Measurements from ENCODE around the gene MYL7. TPM values are rescaled to one million over a fixed set of nuclear protein-coding genes. Genes with fewer than 3 reads are reported as not detected.

Gene MYL7
- total RNA-seq, 4 donors from 2014 or later, result not detected

DNA sequence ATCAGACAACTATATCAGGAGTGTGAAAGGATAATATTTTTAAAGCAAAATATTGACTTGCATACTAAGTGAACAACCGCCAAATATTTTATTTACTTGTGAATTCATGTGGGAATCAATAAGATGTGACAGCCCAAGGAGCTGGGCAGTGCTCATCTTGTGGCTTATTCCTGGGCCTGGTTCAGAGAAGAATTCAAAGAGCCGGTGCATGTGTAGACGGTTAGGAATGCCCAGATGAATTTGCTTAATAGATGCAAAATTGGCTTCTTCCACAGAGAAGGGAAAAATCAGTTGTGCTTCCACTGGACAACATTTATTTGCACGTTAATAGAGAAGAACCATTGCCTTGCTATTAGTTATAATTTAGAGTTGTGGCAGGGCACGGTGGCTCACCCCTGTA lies 4.4 kb downstream of the MYL7 start:
- H3K36me3 ChIP-seq, result no peaks in the 10 kb centered on the region
- no peak overlapping the region for H3K27ac ChIP-seq (replicated peaks in 1 of 4)
- H3K4me1 ChIP-seq, result peaks cover 0 to 15% (median 0%) of the 10 kb centered on the region in 4 donors
- TF ChIP-seq POLR2A (IDR thresholded peaks at IDR 0.05; ENCODE audit: low read depth) (no peak), POLR2AphosphoS5 (IDR thresholded peaks at IDR 0.05) (no peak), EP300 (IDR thresholded peaks at IDR 0.05) (no peak)
- TF ChIP-seq, protein P1, sequence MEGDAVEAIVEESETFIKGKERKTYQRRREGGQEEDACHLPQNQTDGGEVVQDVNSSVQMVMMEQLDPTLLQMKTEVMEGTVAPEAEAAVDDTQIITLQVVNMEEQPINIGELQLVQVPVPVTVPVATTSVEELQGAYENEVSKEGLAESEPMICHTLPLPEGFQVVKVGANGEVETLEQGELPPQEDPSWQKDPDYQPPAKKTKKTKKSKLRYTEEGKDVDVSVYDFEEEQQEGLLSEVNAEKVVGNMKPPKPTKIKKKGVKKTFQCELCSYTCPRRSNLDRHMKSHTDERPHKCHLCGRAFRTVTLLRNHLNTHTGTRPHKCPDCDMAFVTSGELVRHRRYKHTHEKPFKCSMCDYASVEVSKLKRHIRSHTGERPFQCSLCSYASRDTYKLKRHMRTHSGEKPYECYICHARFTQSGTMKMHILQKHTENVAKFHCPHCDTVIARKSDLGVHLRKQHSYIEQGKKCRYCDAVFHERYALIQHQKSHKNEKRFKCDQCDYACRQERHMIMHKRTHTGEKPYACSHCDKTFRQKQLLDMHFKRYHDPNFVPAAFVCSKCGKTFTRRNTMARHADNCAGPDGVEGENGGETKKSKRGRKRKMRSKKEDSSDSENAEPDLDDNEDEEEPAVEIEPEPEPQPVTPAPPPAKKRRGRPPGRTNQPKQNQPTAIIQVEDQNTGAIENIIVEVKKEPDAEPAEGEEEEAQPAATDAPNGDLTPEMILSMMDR (IDR thresholded peaks at IDR 0.05), result no peak
- H3K4me3 ChIP-seq, result no peak overlapping the region
- 81% methylated on average over 5 of the region's 5 CpGs for WGBS
- DNase-seq (ENCODE audit: extremely low spot score), result no peak
- no peaks in the 10 kb centered on the region for H3K27me3 ChIP-seq
- H3K9me3 ChIP-seq, result no peaks in the 10 kb centered on the region
- intact Hi-C loops (cut with DNase I), result loop anchor here (10.0 kb wide), 1 partner anchor 58 kb away; no protein-coding TSS in a partner anchor

DNA sequence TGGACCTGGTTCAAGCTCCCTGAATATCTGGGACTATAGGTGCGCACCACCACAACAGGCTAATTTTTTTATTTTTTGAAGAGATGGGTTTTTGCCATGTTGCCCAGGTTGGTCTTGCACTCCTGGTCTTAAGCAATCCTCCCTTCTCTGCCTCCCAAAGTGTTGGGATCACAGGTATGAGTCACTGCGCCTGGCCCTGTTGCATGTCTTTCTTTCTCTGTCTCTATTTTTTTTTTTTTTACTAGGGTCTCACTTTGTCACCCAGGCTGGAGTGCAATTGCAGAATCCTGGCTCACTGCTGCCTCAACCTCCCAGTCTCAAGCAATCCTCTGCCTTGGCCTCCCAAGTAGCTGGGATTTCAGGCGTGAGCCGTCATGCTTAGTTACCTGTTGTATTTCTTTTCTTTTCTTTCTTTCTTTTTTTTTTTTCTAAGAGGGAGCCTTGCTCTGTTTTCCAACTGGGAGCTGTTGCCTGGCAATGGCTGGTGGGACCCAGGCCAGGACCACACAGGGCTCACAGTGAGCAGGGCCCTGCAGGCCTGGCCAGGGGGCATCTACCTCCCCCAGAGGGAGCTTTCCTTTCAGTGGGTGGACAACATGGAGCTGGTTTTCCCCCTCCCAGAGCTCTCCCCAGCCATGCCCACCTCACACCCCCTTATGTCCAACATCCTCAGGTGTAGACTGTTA lies 6.0 kb downstream of the MYL7 start:
- WGBS, result 84% methylated on average over 4 of the region's 4 CpGs
- peaks cover 0 to 15% (median 0%) of the 10 kb centered on the region in 4 donors for H3K4me1 ChIP-seq
- no peaks in the 10 kb centered on the region for H3K36me3 ChIP-seq
- intact Hi-C loops (cut with DNase I), result loop anchor here (10.0 kb wide), 1 partner anchor 60 kb away; no protein-coding TSS in a partner anchor
- TF ChIP-seq EP300 (IDR thresholded peaks at IDR 0.05) (no peak), POLR2A (IDR thresholded peaks at IDR 0.05; ENCODE audit: low read depth) (no peak), POLR2AphosphoS5 (IDR thresholded peaks at IDR 0.05) (no peak)
- TF ChIP-seq, protein P1 (IDR thresholded peaks at IDR 0.05), result no peak
- no peaks in the 10 kb centered on the region for H3K27me3 ChIP-seq
- DNase-seq (ENCODE audit: extremely low spot score), result no peak
- no peak overlapping the region for H3K4me3 ChIP-seq
- H3K9me3 ChIP-seq, result no peaks in the 10 kb centered on the region
- no peak overlapping the region for H3K27ac ChIP-seq (replicated peaks in 1 of 4)

DNA sequence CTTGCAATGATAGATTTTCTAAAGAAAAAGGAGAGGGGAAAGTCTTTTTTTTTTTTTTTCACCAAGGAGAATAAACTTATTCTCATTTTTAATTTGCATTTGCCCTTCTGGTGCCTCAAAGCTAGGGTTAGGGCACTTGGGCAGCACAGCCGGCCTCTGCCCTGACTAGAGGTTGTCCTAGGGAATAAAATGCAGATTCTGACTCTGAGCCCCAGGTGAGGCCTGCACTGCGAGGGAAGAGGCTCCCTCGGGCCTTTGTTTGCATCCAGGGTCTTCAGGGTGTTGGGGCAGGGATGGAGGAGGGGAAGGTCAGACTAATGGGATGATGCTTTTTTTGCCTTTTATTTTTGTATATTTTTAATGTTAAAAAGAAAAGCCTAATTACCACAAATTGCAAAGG lies 7.8 kb downstream of the MYL7 start:
- DNase-seq (ENCODE audit: extremely low spot score), result no peak
- Histone ChIP-seq H3K4me3 (no peak overlapping the region), H3K9me3 (no peaks in the 10 kb centered on the region), H3K27ac (replicated peaks in 1 of 4) (no peak overlapping the region), H3K36me3 (no peaks in the 10 kb centered on the region), H3K4me1 (peaks cover 0 to 21% (median 0%) of the 10 kb centered on the region in 4 donors), H3K27me3 (no peaks in the 10 kb centered on the region)
- 65% methylated on average over 3 of the region's 3 CpGs for WGBS
- TF ChIP-seq POLR2AphosphoS5 (IDR thresholded peaks at IDR 0.05), result no peak
- TF ChIP-seq, protein P1 (IDR thresholded peaks at IDR 0.05), result no peak
- TF ChIP-seq POLR2A (IDR thresholded peaks at IDR 0.05; ENCODE audit: low read depth), result no peak
- TF ChIP-seq EP300 (IDR thresholded peaks at IDR 0.05), result no peak
- intact Hi-C loops (cut with DNase I), result loop anchor here (10.0 kb wide), 1 partner anchor 62 kb away; no protein-coding TSS in a partner anchor

DNA sequence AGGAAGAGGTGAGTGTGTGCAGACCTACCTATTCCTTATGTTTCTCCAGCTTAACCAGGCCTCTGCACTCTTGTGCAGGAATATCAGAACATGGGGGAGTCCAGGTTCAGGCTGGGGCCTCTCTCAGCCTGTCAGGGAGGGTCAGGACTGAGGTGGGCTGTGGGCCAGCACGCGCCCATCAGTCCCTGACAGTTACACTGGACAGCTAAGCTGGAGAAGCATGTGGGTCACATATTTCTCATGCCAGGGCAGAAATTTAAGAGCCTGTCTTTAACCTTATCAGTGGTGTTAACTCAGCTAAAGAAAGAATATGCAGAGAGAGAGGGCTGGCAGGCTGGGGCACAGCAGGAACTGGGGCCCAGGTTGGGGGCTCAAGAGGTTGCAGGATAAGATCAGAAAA lies 9.1 kb downstream of the MYL7 start:
- Histone ChIP-seq H3K27me3 (no peaks in the 10 kb centered on the region), H3K27ac (replicated peaks in 1 of 4) (no peak overlapping the region), H3K9me3 (peaks cover 0 to 5% (median 0%) of the 10 kb centered on the region in 4 donors), H3K4me1 (peaks cover 0 to 21% (median 0%) of the 10 kb centered on the region in 4 donors), H3K4me3 (no peak overlapping the region), H3K36me3 (no peaks in the 10 kb centered on the region)
- no peak for DNase-seq (ENCODE audit: extremely low spot score)
- TF ChIP-seq POLR2A (IDR thresholded peaks at IDR 0.05; ENCODE audit: low read depth) (no peak), POLR2AphosphoS5 (IDR thresholded peaks at IDR 0.05) (no peak), EP300 (IDR thresholded peaks at IDR 0.05) (no peak)
- TF ChIP-seq, protein P1 (IDR thresholded peaks at IDR 0.05), result no peak
- WGBS, result 72% methylated on average over 2 of the region's 2 CpGs
- intact Hi-C loops (cut with DNase I), result loop anchor here (10.0 kb wide), 1 partner anchor 63 kb away; no protein-coding TSS in a partner anchor
